AG09319 (cell line): ENCODE measurements around the gene GIT1.

Experiments used
- DNase-seq: peaks from one replicate; pipeline ENCODE4 v3.0.0-alpha.2; 2010; ENCODE audit warnings: low read depth; ENCODE audit errors: extremely low read depth
- TF ChIP-seq, protein P1 (sequence below): IDR thresholded peaks from 2 replicates; pipeline ENCODE4 v1.5.1; 2011; ENCODE audit warnings: low read depth, mild to moderate bottlenecking, inconsistent platforms, low read length, moderate library complexity

Gene GIT1

GRCh38 chr17:29581583-29582253, 7.7 kb downstream of the GIT1 start:
- DNase-seq, result no peak
- TF ChIP-seq, protein P1, sequence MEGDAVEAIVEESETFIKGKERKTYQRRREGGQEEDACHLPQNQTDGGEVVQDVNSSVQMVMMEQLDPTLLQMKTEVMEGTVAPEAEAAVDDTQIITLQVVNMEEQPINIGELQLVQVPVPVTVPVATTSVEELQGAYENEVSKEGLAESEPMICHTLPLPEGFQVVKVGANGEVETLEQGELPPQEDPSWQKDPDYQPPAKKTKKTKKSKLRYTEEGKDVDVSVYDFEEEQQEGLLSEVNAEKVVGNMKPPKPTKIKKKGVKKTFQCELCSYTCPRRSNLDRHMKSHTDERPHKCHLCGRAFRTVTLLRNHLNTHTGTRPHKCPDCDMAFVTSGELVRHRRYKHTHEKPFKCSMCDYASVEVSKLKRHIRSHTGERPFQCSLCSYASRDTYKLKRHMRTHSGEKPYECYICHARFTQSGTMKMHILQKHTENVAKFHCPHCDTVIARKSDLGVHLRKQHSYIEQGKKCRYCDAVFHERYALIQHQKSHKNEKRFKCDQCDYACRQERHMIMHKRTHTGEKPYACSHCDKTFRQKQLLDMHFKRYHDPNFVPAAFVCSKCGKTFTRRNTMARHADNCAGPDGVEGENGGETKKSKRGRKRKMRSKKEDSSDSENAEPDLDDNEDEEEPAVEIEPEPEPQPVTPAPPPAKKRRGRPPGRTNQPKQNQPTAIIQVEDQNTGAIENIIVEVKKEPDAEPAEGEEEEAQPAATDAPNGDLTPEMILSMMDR, result no peak

GRCh38 chr17:29579866-29580771, 9.3 kb downstream of the GIT1 start:
- TF ChIP-seq, protein P1, result peak; percentile 92
- DNase-seq, result peak; percentile 41

DNA sequence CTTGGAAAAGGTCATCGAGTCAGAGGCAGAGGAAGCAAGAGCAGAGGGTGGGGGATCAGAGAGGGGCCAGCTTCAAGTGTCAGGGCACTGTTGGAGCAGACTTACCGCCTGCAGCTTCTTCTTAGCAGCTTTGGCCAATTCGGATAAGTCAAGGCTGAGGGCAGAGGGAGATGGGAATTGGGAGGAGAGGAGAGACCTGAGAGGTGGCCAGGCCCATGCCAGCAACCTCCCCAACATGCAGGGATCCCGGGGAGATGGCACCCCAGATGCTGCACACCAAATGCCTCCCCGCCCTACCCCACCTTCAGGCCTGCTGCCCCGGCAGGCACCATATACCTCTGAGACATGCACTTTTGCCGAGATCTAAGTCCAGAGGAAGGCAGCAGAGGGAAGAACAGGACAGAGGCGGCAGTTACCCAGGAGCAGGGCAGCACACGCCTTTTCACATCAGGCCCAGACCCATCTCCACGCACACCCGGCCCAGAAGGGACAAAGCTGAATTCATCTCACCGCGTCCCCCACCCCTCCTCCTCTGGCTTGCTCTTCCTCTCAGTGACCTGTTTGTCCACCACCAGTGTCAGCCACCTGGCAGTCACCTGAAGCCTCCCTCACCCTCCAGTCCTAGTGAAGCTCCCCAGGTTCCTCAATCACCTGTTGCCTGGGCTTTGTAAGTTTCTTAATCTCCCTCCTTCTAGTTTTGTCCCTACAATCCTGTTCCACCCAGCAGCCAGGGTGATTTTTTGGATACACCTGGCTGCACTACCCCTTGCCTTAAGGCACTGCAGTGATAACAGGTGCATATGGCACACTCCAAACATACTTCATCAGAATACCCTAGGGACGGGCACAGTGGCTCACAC, 10.6 kb downstream of the GIT1 start:
- TF ChIP-seq, protein P1, result no peak
- no peak for DNase-seq

- peak; percentile 52 for DNase-seq
- TF ChIP-seq, protein P1, result no peak
These were observed 11.8 kb downstream of the GIT1 start for GRCh38 chr17:29577385-29578211.

GRCh38 chr17:29577001-29577370, 12.5 kb downstream of the GIT1 start:
- TF ChIP-seq, protein P1, result no peak
- no peak for DNase-seq

- no peak for DNase-seq
- TF ChIP-seq, protein P1, result no peak
These were observed 13.0 kb downstream of the GIT1 start for GRCh38 chr17:29576214-29577000.
